NB4 (cell line): Measurements from ENCODE around the gene UBE2M.

Experiments used
- MAX ChIP-seq: IDR thresholded peaks from 2 replicates; pipeline ENCODE4 v1.6.1; 2011; ENCODE audit warnings: low read depth, low read length
- POLR2A ChIP-seq: IDR thresholded peaks from 2 replicates; pipeline ENCODE4 v1.6.1; 2011; ENCODE audit warnings: mild to moderate bottlenecking; ENCODE audit not compliant: insufficient read length; ENCODE audit errors: extremely low read depth
- TF ChIP-seq, protein P1 (sequence below): IDR thresholded peaks from one replicate; pipeline ENCODE4 v1.5.1; 2012; ENCODE audit warnings: low read depth, low read length

GRCh38 chr19:58557221-58558065 is 968 bp downstream of the UBE2M start:
- TF ChIP-seq, protein P1, sequence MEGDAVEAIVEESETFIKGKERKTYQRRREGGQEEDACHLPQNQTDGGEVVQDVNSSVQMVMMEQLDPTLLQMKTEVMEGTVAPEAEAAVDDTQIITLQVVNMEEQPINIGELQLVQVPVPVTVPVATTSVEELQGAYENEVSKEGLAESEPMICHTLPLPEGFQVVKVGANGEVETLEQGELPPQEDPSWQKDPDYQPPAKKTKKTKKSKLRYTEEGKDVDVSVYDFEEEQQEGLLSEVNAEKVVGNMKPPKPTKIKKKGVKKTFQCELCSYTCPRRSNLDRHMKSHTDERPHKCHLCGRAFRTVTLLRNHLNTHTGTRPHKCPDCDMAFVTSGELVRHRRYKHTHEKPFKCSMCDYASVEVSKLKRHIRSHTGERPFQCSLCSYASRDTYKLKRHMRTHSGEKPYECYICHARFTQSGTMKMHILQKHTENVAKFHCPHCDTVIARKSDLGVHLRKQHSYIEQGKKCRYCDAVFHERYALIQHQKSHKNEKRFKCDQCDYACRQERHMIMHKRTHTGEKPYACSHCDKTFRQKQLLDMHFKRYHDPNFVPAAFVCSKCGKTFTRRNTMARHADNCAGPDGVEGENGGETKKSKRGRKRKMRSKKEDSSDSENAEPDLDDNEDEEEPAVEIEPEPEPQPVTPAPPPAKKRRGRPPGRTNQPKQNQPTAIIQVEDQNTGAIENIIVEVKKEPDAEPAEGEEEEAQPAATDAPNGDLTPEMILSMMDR = no peak
- no peak for TF ChIP-seq POLR2A
- TF ChIP-seq MAX = no peak
